Hematopoietic multipotent progenitor cell treated with erythropoietin and hydrocortisone succinate and interleukin-3 and kit ligand, for 15 days (in vitro differentiated cells): ENCODE results near the gene TACR1.
"Not testable (repeated sequence)": the region's sequence is repeated elsewhere in the genome, so short reads cannot be mapped to it uniquely, and the experiment has no call there.

ENCODE experiments used
- DNase-seq: peaks from one replicate; pipeline ENCODE4 v3.0.0-alpha.2; 2015; ENCODE audit warnings: low spot score

TACR1 gene

GRCh38 chr2:75088791-75089190 is 110.5 kb downstream of the TACR1 start:
- no peak for DNase-seq

- DNase-seq, result no peak
These were observed 111.6 kb downstream of the TACR1 start for GRCh38 chr2:75087736-75088135.

DNA sequence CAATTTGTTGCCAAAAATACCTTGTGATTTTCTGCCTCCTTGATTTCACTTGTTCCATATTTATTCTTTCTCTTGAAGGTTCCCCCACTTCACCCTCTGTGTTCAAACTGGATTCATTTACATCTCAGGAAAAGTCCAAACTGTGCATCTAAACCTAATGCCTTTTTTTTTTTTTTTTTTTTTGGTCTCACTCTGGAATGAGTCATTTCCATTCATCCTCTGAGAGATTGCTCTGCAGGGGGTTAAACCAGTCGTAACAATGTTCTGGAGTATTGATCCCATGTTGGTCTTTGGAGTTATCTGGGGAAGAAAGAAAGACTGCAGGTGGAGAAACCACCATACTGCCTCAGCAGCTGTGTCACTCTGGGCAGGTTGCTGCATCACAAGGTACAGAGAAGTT is 119.7 kb downstream of the TACR1 start:
- DNase-seq, result no peak

GRCh38 chr2:75077909-75078308 is 121.4 kb downstream of the TACR1 start:
- no peak for DNase-seq

DNA sequence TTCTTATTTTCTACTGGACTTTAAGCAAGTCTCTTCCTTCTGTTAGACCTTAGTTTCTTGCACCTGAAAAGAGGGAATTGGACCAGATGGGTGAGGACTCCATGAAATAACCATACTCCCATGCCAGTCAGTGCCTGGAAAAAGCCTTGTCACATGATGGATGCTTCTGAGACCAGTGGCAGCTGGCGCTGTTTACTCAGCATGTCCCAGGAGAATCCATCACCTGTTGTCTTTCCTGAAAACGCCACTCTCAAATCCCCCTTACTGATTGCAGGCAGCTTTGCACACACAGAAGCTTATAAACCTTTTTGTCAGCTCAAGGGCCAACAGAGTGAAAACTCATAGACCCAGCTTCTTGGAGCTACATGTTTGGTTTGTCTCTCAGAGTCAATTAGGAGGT is 123.2 kb downstream of the TACR1 start:
- DNase-seq, result no peak

DNA sequence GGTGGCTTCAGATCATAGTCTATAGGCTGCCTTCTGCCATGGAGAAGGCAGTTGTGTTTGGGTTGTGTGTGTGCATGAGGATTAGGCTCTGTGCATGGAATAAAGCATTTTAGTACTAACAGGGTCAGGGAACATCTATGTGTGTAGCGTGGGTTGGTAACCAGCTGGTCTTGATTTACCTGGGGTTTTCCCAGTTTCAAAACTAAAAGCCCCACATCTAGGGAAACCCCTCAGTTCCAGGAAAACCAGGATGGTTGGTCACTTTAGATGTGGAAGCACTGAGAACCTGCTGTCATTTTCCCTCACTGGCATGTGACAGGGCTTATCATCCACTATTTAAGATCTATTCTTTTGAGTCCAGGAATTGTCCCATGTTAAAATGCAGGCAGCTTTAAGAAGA is 124.6 kb downstream of the TACR1 start:
- DNase-seq, result no peak

DNA sequence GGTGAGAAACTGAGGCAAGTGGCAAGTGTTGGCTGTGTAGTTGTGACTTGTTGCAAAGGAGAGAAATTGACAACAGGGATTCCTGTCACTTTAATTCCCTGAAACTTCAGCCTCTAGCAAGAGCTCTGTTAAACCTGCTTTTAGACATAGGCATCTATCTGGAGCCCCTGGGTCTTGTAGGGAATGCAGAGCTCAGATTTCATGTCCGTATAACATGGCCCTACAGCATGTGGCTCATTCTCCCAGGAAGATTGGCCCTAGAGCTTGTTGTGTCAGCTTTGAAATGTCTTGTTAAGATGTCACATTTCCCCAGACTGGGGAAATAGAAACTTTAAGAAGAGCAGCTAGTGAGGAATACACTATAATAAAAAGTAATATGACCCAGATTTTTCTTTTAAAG is 125.1 kb downstream of the TACR1 start:
- no peak for DNase-seq

DNA sequence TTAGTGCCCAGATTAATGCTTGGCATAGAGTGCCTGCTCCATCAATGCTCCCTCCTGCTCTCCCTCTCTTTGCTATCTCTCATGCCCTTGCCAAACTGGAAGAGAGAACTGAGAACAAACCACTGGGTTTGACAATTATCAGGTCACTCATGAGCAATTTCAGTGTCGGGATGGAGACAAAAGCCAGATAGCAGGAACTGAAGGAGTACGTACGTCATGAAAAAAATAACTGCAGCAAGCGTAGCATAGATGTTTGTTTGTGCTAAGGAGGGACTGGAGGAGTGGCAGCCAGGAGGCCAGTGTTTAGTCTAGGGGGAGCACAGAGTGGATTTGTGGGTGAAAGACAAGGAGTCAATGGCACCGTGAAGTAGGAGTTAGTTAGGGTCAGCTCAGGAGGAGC is 127.6 kb downstream of the TACR1 start:
- no peak for DNase-seq

- DNase-seq, result no peak
These were observed 130.8 kb downstream of the TACR1 start for GRCh38 chr2:75068546-75068945.

DNA sequence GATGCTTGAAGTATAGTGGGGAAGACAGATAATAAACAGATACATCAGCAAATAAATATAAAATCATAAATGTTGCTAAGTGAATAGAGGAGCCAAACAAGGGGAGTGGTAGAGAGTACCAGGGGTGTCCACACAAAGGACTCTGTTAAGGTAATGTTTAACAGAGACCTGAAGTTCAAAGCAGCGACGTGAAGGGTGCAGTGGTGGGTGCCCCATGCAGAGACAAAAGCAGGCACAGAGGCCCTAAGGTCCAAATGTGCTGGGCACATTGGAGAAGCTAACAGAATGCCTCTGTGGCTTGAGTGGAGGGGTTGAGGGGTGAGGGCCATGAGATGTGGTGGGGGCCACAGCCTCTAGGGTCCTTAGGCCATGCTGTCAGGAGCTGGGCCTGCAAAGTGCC is 131.8 kb downstream of the TACR1 start:
- DNase-seq, result no peak

DNA sequence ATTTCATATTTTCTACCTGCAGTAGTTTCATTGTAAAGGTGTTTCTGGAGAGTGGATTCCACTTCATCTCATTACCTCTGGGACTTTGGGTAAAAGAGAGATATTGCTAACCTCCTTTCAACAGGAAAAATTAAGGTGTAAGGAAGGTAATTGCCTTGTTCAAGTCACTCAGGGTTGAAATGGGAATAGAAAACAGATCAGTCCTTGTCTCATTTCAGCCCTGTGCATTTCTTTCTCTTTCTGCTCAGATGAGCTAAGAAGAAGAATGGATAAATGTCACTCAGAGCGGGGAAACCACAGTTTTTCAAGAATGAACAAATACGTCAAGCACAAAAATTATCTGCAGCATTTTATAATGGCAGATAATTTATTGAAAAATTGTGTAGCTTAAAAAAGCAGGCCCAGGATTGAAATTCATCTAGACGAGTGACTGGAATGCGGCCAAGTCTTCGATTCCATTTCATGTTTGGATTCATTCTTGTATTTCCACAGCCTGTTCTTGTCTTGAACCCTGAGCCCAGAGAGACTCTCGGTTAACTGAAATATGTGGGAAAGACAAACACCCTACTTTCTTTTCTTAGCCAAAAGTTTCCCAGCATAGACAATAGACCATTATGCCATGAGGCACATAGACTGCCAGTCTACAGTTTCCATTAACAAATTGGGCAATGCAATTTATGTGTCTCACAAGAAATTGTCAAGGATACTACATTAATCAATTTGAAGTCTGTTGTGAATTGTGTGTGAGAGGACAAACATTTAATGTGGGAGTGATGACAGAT is 133.0 kb downstream of the TACR1 start:
- DNase-seq, result no peak

- no peak for DNase-seq
These were observed 133.8 kb downstream of the TACR1 start for GRCh38 chr2:75065402-75066008.

- peak; percentile 55 for DNase-seq
These were observed 134.5 kb downstream of the TACR1 start for GRCh38 chr2:75064691-75065396.

GRCh38 chr2:75063906-75064305 is 135.4 kb downstream of the TACR1 start:
- DNase-seq, result no peak

- DNase-seq, result no peak
These were observed 140.9 kb downstream of the TACR1 start for GRCh38 chr2:75058427-75058826.

GRCh38 chr2:75057150-75057549 is 142.2 kb downstream of the TACR1 start:
- DNase-seq, result not testable (repeated sequence)

DNA sequence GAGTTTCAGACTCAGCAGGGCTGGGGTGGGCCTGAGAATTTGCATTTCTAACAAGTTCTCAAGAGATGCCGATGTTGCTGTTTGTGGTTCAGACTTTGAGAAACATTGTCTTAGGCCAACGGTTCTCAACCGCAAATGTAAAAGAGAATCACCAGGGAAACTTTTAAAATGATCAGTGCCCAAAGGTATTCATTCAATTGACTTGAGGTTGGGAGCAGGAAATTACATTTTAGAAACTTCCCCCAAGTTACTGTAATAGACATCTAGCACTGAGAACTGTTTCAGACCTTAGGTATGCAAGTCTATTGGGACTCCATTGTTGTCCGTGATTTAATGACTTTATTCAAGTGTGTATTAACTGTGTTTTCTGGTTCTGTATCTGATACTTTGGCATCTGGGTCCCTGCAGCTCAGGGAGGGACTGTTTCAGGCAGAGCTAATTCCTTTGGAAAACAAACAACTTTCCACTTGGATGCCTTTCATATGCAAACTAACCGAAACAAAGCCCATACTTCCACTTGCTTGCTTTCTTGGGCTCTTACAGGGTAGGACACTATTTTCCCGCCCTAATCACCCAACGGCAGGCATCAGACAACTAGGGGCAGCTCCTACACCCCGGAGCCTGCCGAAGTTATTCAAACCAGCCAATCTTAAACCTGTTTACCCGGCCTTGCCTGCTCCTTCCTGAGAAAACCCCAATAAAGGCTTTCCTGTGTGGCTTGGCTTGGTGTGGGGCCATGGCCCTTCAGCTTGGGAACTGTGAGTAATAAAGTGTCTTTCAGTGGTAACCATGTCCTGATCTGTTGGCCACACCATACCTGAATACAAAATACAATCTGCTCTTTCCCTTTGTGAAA is 143.3 kb downstream of the TACR1 start:
- DNase-seq, result no peak

DNA sequence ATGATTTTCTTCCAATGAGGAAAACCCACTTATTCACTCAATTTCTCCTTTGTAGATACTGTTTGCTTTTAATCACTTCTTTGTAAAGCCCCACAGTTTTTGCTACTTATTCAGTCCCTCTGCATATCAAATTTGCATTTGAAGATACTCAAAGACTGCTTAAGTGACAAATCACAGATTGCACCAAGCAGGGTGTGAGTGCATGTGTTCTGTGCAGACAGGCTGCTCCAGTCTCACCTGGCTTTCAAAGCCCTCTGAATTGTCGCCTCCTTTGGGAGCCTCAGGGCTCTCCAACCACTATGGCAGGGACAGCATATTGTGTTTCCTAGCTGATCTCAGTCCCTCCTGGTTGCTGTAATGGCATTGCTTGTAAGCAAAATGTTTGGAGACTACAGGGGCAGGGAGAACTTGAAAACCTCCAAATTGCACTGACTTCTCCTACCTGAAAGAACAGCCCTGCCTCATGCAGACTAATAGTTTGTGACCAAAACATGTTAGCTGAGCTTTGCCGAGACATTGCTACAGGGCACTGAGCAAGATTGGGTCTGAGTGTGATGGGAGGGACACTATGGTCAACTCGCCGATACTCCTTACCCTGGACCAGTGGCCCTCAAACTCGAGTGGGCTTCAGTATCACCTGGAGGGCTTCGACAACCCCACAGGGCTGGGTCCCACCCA is 144.0 kb downstream of the TACR1 start:
- no peak for DNase-seq

DNA sequence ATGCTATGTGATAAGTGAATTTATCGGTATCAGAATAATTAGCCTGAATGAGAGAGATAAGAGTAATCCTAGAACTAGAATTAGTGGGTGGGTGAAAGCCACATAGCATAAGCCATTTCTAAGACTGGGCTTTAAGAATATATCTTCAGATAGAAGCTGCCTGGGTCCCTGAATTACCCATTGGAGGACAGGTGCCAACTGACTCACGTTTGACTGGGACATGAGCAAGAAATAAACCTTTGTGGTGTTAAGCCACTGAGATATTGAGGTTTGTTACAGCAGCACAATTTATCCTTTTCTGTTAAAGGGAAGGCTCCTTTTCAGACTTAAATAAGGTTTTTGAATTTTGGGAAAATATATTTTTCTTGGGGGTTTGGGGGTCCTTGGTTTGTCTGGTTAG is 145.0 kb downstream of the TACR1 start:
- no peak for DNase-seq

GRCh38 chr2:75053484-75054112 is 145.7 kb downstream of the TACR1 start:
- DNase-seq, result peak; percentile 13

- DNase-seq, result no peak
These were observed 151.2 kb downstream of the TACR1 start for GRCh38 chr2:75047992-75048625.
